Peyer's patch (tissue), 4 donors: ENCODE data around the gene ZNF8. TPM values are rescaled to one million over a fixed set of nuclear protein-coding genes. Genes with fewer than 3 reads are reported as not detected.
"Not testable (repeated sequence)": the region's sequence is repeated elsewhere in the genome, so short reads cannot be mapped to it uniquely, and the experiment has no call there.

Experiments used
- DNase-seq, 3 donors: peaks; one replicate each; pipeline ENCODE4 v3.0.0-alpha.2; 2017 to 2019
- H3K27ac ChIP-seq, 4 donors: fragments of 200-600 bp; sonication (generic); one replicate each; pipeline ENCODE4 v1.5.1; 2016 to 2019
- H3K27me3 ChIP-seq, 2 donors: fragments of 200-600 bp; sonication (generic); one replicate each; pipeline ENCODE4 v1.5.1; 2019
- H3K36me3 ChIP-seq, 3 donors: fragments of 200-600 bp; sonication (generic); one replicate each; pipeline ENCODE4 v1.5.1; 2016 to 2019
- H3K4me1 ChIP-seq, 4 donors: fragments of 200-600 bp; sonication (generic); one replicate each; pipeline ENCODE4 v1.5.1; 2016 to 2019
- H3K4me3 ChIP-seq, 4 donors: fragments of 200-600 bp; sonication (generic); 1 replicate in 3 of 4; 2 replicates in 1 of 4; pipeline ENCODE4 v1.5.1; 2016 to 2019; ENCODE audit warnings: mild to moderate bottlenecking in 1 of 4
- H3K9me3 ChIP-seq, 4 donors: fragments of 200-600 bp; sonication (generic); one replicate each; pipeline ENCODE4 v1.5.1; 2016 to 2019; ENCODE audit warnings: mild to moderate bottlenecking in 1 of 4
- POLR2A ChIP-seq, 2 donors: fragments of 450-650 bp; IDR thresholded peaks; one replicate each; pipeline ENCODE4 v1.5.1; 2017; ENCODE audit warnings: antibody characterized with exemption in 2 of 2, mild to moderate bottlenecking in 2 of 2, moderate library complexity in 2 of 2
- total RNA-seq, 4 donors: library from RNA; depleted of rRNA; stranded (reverse); fragments of >200 nt; gene quantifications; one replicate each; pipeline ENCODE4 v1.1.0, GENCODE V29; 2016
- TF ChIP-seq, protein P1 (sequence below), 6 experiments: fragments of 450-650 bp in 4 of 6; fragments of 200-600 bp in 2 of 6; sonication (generic) in 1 of 6; IDR thresholded peaks; one replicate each; pipeline ENCODE4 v1.5.1; 2017 to 2019; ENCODE audit warnings: antibody characterized with exemption in 6 of 6, mild to moderate bottlenecking in 3 of 6, moderate library complexity in 1 of 6

Gene ZNF8
- total RNA-seq, 4 donors from 2014 or later, result 7.0 to 8.9 (median 7.9) TPM

DNA sequence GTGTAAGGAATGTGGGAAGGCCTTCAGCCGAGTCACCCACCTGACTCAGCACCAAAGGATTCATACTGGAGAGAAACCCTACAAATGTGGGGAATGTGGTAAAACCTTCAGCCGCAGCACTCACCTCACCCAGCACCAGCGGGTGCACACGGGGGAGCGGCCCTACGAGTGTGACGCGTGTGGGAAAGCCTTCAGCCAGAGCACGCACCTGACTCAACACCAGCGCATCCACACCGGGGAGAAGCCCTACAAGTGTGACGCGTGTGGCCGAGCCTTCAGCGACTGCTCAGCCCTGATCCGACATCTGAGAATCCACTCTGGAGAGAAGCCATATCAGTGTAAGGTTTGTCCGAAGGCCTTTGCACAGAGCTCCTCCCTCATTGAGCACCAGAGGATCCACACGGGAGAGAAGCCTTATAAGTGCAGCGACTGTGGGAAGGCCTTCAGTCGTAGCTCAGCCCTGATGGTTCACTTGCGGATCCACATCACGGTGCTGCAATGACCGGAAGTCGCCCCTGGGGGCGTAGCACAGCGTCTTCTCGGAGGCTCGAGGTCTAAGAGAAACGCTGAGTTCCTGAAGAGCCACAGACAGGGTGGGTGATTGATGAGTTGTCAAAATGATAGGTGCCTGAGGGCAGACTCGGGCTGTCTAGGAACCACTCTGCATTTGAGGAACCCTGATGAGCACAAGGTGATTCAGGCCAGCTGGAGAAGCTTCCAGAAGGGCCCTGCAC, 60.2 kb downstream of the ZNF8 start:
- H3K36me3 ChIP-seq, result peaks cover 0 to 41% (median 0%) of the 10 kb centered on the region in 3 donors
- H3K4me1 ChIP-seq, result no peaks in the 10 kb centered on the region
- no peak overlapping the region for H3K27ac ChIP-seq
- H3K9me3 ChIP-seq, result no peaks in the 10 kb centered on the region
- DNase-seq, result no peak
- no peaks in the 10 kb centered on the region for H3K27me3 ChIP-seq
- no peak overlapping the region for H3K4me3 ChIP-seq
- TF ChIP-seq, protein P1, sequence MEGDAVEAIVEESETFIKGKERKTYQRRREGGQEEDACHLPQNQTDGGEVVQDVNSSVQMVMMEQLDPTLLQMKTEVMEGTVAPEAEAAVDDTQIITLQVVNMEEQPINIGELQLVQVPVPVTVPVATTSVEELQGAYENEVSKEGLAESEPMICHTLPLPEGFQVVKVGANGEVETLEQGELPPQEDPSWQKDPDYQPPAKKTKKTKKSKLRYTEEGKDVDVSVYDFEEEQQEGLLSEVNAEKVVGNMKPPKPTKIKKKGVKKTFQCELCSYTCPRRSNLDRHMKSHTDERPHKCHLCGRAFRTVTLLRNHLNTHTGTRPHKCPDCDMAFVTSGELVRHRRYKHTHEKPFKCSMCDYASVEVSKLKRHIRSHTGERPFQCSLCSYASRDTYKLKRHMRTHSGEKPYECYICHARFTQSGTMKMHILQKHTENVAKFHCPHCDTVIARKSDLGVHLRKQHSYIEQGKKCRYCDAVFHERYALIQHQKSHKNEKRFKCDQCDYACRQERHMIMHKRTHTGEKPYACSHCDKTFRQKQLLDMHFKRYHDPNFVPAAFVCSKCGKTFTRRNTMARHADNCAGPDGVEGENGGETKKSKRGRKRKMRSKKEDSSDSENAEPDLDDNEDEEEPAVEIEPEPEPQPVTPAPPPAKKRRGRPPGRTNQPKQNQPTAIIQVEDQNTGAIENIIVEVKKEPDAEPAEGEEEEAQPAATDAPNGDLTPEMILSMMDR (IDR thresholded peaks at IDR 0.05), result no peak
- TF ChIP-seq POLR2A (IDR thresholded peaks at IDR 0.05), result no peak

DNA sequence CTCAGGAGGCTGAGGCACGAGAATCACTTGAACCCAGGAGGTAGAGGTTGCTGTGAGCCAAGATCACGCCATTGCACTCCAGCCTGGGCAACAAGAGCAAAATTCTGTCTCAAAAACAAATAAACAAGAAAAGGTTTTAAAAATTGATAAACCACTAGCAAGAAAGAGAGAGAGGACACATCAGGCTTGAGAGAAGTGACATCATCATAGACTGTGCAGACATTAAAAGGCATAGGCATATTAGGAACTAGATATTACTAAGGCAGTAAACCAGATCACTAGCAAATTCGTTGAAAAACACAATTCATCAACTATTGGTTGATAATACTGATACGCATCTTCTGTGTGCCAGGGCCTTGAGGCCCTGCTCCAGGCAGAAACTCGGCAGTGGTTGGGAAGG, 66.8 kb downstream of the ZNF8 start:
- Histone ChIP-seq H3K4me3 (no peak overlapping the region), H3K36me3 (no peaks in the 10 kb centered on the region), H3K27me3 (no peaks in the 10 kb centered on the region), H3K4me1 (peaks cover 0 to 8% (median 2%) of the 10 kb centered on the region in 4 donors), H3K9me3 (no peaks in the 10 kb centered on the region), H3K27ac (no peak overlapping the region)
- no peak for TF ChIP-seq POLR2A (IDR thresholded peaks at IDR 0.05)
- TF ChIP-seq, protein P1 (IDR thresholded peaks at IDR 0.05), result no peak
- DNase-seq, result no peak

DNA sequence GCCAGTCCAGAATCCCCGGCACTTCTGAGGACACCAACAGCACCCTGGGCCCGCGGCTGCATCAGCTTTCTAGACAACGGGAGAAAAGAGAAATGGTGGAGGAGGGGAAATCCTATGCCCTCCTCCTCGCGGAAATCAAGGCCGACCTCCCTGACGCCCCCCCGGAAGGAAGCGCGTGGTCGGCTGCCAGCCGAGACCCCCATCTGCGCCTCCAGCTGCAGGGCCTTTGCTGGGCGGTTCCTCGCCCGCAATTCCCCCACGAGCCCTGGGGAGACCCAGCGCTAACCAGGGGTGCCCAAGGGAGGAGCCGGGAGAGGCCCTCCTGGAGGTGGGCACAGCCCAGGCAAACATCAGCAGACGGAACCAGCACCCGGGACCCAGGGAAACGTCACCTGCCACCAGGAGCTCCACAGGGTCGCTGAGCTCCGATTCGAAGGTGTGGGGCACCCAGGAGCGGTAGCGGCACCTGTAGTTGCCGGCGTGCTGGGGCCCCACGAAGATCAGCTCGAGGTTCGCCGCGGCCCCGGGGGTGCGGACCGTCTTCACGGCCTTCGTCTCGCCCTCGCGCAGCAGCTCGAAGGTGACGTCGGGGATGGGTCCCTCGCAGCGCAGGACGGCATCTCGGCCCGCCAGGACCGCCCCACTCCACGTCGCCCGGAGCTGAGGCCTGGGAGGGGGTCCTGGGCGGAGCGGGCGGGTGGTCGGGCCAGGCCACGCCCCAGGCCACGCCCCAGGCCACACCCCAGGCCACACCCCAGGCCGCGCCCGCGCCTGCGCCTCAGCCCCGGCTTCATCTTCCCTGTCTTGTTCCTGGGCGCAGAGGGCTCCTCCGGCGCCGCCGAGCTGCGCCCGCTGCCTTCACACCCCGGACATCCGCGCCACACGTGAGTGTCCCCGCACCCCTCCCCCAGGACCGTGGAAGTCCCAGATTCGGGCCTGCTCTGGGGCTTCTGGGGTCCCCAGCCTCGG, 68.5 kb downstream of the ZNF8 start:
- H3K9me3 ChIP-seq, result no peaks in the 10 kb centered on the region
- peak; percentile 66 to 88 (median 79) for DNase-seq
- H3K4me1 ChIP-seq, result peaks cover 0 to 11% (median 2%) of the 10 kb centered on the region in 4 donors
- peak overlapping the region; percentile 75 to 84 (median 77) for H3K27ac ChIP-seq
- no peaks in the 10 kb centered on the region for H3K36me3 ChIP-seq
- H3K27me3 ChIP-seq, result no peaks in the 10 kb centered on the region
- TF ChIP-seq POLR2A (IDR thresholded peaks at IDR 0.05), result no peak
- TF ChIP-seq, protein P1 (IDR thresholded peaks at IDR 0.05), result no peak
- H3K4me3 ChIP-seq, result peak overlapping the region; percentile 56 to 71 (median 64)

DNA sequence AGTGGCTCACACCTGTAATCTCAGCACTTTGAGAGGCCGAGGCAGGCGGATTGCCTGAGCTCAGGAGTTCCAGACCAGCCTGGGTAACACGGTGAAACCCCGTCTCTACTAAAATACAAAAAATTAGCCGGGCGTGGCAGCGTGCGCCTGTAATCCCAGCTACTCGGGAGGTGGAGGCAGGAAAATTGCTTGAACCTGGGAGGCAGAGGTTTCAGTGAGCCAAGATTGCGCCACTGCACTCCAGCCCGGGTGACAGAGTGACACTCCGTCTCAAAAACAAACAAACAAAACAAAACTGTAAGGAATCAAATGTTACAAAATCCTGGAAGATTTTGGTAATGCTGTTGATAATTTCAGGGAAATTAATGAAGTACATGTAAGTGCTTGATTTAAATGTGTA, 69.3 kb downstream of the ZNF8 start:
- H3K27me3 ChIP-seq, DNase-seq, H3K9me3 ChIP-seq, H3K36me3 ChIP-seq: not testable (repeated sequence)
- Histone ChIP-seq H3K27ac (peak overlapping the region; percentile 20 to 84 (median 77)), H3K4me1 (peaks cover 0 to 11% (median 2%) of the 10 kb centered on the region in 4 donors), H3K4me3 (peak overlapping the region; percentile 56 to 71 (median 64))

DNA sequence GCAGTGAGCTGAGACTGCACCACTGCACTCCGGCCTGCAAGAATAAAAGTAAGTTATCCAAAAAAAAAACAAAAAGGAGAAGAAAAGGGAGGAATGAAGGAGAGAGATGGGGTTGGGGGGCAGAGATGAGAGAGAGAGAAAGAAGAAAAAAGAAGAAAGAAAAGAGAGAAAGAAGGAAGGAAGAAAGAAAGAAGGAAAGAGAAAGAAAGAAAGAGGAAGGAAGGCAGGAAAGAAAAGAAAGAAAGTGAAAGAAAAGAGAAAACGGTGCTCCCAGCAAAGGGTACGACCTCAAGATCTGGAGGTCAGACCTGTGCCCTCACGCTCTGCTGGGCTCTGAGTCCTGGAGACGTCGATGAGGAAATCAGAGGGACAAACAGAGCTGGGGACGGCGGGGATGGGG, 70.8 kb downstream of the ZNF8 start:
- Histone ChIP-seq H3K4me1 (peaks cover 0 to 11% (median 2%) of the 10 kb centered on the region in 4 donors), H3K27me3 (no peaks in the 10 kb centered on the region)

More for the DNA sequence above, 70.8 kb downstream of the ZNF8 start:
- TF ChIP-seq, protein P1 (IDR thresholded peaks at IDR 0.05), result no peak
- no peak for TF ChIP-seq POLR2A (IDR thresholded peaks at IDR 0.05)
- Histone ChIP-seq H3K27ac (no peak overlapping the region), H3K9me3 (no peaks in the 10 kb centered on the region), H3K36me3 (no peaks in the 10 kb centered on the region), H3K4me3 (peak overlapping the region in 1 of 4 donors; percentile 14)
- no peak for DNase-seq
